ENCODE measurements around the gene RAP1GAP.

Gene RAP1GAP

GRCh38 chr1:21610027-21610426, 59.1 kb downstream of the RAP1GAP start:
- DNase-seq (ENCODE audit: low spot score): no peak

DNA sequence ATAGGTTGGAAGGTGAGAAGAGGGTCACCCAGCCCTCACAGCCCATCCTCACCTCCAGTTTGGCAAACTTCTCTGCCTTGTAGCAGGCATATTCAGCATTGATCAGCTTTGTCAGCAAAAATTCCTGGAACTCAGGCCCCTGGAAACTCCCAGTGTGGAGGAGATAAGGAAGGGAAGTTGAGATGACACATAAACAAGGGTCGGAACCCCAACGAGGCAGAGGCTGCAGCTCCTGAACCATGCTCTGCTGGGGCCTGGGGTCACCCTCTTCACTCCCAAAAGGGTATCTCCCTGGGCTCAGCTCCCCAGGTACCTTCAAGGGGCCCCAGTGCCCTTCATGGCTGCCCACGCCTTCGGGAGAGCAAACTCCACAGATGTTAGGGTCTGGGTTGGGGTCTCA, 60.4 kb downstream of the RAP1GAP start:
- DNase-seq (ENCODE audit: low spot score): no peak

DNA sequence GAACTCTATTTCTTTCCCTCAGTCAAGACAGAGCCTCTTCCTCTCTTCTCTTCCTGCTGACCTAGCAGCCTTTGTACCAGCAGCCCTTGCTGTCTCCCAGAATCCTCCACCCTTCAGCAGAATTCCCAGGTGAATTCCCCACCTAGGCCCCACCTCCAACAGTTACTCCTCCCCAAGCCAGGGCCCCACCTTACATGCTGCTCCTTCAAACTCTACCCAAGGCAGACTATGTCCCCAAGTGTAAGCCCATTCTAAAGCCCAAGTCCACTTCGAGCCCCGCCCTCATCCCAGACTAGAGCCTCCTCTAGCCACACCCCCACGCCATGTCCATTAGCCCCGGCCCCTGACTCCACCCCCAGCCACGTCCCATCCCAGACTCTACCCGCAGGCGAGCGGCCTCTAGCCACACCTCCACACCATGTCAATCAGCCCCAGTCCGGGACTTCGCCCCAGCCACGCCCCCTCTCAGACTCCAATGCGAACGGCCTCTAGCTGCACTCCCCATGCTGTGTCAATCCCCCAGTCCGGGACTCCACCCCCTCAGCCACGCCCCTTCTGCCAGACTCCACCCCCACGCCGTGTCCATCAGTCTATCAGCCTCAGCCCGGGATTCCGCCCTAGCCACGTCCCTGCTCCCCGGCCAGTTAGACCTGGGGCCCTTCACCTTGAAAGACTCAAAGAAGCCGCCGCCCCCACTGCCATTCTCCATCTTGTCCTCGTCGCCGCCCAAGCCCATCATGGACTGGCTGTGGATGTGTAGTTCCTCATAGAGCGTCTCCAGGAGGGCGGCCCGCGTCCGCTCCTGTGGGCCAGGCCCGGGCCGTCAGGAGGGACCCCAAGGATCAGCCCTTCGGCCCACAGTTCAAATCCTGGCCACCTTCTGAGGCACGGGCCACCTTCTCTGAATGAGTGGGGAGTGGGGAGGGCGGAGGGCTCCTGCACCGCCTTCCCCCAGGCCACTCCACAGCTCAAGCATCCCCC, 61.3 kb downstream of the RAP1GAP start:
- DNase-seq (ENCODE audit: low spot score): peak; percentile 51

- DNase-seq (ENCODE audit: low spot score): peak; percentile 55
These were observed 63.0 kb downstream of the RAP1GAP start for GRCh38 chr1:21605964-21606705.

DNA sequence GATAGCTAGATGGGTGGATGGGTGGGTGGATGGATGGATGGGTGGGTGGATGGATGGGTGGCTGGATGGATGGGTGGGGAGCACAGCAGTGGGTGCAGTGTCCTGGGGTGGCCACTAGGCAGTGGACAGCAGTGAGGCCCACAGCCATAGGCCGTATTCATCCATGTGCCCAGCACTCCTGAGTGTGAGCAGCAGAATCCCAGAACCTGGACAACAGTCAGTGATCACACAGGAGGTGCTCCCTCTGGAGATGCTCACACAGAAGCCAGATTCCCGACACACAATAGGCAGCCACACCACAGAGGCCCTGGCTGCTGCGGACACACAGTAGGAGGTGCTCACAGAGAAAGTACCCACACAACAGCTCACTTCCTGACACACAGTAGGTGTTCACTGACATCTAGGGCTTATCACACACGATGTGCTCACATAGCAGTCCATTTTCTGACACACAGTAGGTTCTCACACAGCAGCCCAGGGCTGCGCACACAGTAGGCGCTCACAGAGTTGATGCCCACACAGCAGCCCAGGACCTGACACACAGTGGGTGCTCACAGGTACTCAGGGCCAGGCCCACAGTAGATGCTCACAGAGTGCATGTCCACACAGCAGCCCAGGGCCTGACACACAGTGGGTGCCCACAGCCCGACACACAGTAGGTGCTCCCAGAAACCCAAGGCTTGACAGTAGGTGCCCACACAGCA, 64.0 kb downstream of the RAP1GAP start:
- no peak for DNase-seq (ENCODE audit: low spot score)

- no peak for DNase-seq (ENCODE audit: low spot score)
These were observed 64.8 kb downstream of the RAP1GAP start for GRCh38 chr1:21604208-21604957.

- DNase-seq (ENCODE audit: low spot score): no peak
These were observed 65.7 kb downstream of the RAP1GAP start for GRCh38 chr1:21603177-21604138.

- DNase-seq (ENCODE audit: low spot score): no peak
These were observed 67.7 kb downstream of the RAP1GAP start for GRCh38 chr1:21601278-21602048.

GRCh38 chr1:21599402-21599801, 69.8 kb downstream of the RAP1GAP start:
- no peak for DNase-seq (ENCODE audit: low spot score)

DNA sequence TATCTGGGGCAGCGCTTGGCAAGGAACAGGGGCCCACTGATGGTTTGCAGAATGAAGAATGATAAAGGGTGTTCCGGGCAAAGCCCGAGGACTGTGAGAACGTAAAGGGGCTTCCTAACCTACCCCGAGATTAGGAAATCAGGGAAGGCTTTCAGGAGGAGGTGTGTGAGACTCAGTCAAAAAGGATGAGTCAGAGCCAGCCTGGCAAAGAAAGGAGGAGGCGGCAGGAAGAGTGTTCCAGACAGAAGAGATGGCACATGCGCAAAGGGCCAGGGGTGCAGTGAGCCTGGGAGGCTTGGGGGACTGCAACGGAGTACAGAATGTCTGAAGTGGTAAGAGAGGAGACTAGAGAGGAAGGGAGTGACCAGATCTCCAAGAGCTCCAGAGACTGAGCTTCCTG, 70.3 kb downstream of the RAP1GAP start:
- DNase-seq (ENCODE audit: low spot score): no peak

DNA sequence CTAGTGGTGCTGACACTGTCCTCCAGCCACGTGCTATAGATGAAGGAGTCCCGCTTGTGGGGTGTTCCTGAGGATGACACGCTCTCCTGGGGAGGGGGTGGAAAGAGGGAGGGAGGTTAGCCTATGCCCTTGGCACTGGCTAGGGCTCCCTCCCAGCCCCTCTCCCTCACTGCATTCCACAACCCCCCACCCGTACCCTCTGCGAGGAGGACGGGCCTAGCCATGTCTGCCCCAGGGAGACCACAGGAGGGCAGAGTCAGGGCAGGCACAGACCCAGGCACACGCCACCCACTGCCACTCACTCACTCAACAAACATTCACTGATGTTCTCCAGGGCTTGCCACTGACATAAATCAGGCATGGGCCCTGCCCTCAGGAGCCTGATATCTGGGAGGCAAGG, 70.7 kb downstream of the RAP1GAP start:
- DNase-seq (ENCODE audit: low spot score): no peak

DNA sequence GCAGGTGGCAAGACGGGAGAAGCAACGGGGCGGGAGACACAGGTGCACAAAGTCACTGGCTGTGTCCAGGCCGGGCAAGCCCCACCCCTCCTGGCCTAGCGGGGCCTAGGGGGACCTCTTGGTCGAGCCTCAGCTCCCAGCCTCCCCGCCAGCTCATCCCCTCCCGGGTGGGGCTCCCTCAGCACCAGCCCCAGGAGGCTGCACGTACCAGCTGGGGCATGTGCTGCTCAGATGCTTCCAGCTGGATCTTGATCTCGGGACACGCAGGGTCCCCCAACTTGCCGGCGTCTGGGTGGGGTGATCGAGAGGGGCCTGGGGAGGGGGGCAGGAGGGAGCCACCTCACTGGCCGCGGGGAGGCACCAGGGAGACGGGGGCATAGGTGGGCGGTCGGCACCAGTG, 71.4 kb downstream of the RAP1GAP start:
- DNase-seq (ENCODE audit: low spot score): no peak

DNA sequence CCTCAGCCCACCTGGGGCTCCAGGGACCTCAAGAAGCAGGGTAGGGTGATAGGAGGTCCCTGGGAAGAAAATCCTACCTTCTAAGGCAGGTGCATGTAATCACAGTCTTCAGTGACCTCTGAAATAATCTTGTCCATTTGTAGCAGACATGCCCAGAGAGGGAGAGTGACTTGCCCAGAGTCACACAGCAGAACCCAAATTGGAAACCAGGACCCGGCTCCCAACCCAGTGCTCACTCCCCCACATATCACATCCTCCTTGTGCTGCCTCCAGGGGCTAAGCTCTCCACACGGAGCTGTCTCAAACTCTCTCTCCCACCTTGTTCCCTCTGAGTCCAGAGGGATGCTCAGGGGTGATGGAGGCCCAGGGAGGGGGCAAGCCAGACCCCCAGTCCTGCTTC, 72.5 kb downstream of the RAP1GAP start:
- DNase-seq (ENCODE audit: low spot score): no peak

- no peak for DNase-seq (ENCODE audit: low spot score)
These were observed 73.0 kb downstream of the RAP1GAP start for GRCh38 chr1:21596174-21596573.

DNA sequence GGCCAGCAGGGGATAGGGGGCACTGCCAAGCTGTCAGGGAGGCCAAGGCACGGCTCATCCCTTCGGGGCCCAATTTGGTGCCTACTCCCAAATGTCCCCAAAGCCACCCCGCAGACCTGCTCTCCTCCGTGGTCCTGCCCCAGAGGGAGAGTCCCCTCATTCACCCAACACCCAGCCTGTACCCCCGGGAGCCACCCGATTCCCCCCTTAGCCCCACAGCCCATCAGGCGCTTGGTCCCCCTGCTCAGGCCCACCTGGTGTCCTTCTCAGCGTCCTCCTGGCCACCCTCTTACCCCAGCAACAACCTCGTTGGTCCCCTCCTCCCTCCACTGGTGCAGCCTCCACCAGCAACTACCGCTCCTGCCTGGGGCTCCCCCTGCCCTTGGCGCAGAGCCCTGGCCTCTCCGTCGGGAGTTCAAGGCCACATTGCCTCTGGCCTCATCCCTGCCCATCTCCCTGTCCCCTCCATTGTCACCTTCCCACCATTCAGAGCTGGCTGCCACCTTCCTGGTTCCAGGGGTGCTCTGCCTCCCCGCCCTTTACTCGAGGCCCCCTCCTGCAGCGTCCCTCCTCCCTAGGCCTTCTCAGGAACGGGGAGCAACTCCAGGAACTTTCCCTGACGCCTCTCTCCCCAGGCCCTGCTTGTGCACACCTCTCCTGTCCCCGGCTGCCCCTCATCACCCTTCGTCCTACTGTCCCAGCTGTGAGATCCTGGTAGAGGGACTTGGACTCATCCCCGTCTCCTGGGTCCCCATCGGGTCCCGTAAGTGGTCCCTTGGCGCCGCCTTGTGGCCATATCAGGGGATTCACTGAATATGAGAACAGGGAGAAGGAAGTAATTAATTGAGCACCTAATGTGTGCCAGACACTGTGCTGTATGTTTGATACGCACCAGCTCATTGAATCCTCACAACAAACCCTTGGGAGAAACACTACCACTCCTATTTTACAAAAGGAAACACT, 73.9 kb downstream of the RAP1GAP start:
- DNase-seq (ENCODE audit: low spot score): peak; percentile 74

GRCh38 chr1:21594501-21594900, 74.7 kb downstream of the RAP1GAP start:
- DNase-seq (ENCODE audit: low spot score): no peak

GRCh38 chr1:21593231-21593630, 75.9 kb downstream of the RAP1GAP start:
- DNase-seq (ENCODE audit: low spot score): no peak

- DNase-seq (ENCODE audit: low spot score): no peak
These were observed 76.9 kb downstream of the RAP1GAP start for GRCh38 chr1:21592086-21592865.
